Stimulated activated CD4-positive, alpha-beta T cell treated with anti-CD3 and anti-CD28 coated beads, Interleukin-2, amount 100 ng/mL, for 48 hours (primary cell): ENCODE results near the gene SCRG1.

Experiments used
- DNase-seq, 2 donors: peaks; one replicate each; pipeline ENCODE4 v3.0.0-alpha.2; 2020

Gene SCRG1

DNA sequence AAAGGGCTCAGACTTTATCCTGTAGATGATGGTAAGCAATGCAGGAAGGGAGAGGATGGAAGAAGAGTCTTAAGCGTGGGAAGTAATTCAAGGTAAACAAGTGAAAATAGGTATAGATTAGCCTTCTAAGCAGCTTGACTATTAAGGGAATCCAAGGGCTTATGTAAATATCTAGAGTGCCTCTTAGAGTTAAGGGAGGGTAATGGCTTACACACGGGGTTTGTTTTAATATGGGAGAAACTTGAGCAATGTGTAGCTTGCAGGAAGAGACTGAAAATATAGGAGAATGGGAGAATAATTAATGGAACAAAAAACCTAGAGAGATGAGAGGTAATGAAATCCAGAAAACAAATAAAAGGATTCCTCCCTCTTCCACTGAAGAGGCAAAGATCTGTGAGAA is 41.0 kb downstream of the SCRG1 start:
- no peak for DNase-seq

- DNase-seq, result no peak
These were observed 51.4 kb downstream of the SCRG1 start for GRCh38 chr4:173347467-173347866.

GRCh38 chr4:173346074-173346473 is 52.8 kb downstream of the SCRG1 start:
- DNase-seq, result no peak

- no peak for DNase-seq
These were observed 53.3 kb downstream of the SCRG1 start for GRCh38 chr4:173345648-173346047.

DNA sequence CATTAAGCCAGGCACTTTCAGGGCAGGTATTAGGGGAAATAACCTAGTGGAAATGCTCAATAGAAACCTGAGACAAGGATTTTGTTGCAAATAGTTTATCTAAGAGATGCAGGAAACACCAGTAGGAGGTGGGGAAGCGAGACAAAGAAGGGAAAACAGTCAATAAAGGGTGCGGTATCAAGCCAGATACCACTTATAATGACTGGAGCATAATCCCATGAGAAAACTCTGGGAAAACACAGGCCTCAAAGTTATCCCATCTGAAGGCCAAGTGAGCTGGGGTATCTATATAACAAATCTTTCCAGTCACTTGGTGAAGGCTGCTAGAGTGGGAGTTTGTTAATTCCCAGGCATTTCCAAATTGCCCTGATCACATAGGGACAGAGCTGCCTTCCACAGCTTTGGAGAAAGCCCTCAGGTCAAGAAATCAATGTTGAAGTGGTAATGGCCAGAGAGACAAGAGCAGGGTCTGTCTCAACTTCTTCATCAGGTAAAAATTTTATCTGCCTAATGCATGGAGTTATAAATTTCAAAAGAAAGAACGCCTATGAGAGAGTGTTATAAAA is 55.0 kb downstream of the SCRG1 start:
- DNase-seq, result no peak

GRCh38 chr4:173337463-173337862 is 61.5 kb downstream of the SCRG1 start:
- no peak for DNase-seq

DNA sequence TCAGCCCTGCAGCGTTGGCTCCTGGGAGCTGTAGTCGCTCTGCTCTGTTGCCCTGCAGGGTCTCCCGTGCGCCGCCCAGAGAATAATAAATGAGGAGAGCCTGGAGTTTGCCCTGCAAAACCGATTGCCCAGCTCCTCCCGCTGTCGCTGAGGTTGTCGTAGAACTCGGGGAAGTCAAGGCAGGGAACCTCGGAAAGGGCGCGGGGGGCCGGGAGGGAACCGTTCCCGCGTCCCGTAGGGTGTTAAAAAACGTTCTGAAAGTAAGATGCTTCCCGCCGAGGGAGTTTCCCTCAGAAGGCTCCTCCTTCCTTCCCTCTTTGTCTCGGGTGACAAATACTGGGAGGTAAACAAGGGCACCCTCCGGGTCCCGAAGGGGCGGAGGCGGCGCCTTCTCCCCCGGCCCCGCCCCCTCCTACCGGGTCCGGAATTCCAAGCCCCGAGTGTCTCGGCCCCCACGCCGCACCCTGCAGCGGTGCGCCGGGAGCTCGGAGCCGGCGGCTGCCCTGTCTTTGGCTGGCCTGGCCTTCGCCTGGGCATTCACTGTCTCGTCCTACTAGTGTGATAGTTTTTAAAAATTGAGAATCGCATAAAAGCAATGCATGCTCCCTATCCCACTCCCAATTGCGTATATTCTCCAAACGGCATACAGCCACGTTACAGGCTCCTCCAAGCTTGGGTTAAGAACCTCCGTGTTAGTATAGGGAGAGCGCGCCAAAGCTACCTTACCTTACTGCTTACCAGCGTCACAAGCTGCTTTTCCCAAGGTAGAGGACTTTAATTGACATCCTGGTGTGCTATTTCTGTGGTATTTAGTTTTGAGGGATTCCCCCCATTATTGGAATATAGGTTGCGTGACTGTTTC is 63.8 kb downstream of the SCRG1 start:
- DNase-seq, result peak in 1 of 2 donors; percentile 37
